BLaER1 treated with 17β-estradiol and CSF1 and Interleukin-3, amounts not matched to agents 10 nM and 100 nM (cell line): ENCODE data around the gene ZAR1.
"Not testable (repeated sequence)": the region's sequence is repeated elsewhere in the genome, so short reads cannot be mapped to it uniquely, and the experiment has no call there.

ENCODE experiments used
- H3K27ac ChIP-seq, 11 experiments: shearing (Covaris generic); formaldehyde crosslinking; 2 replicates each; pipeline ENCODE4 v1.8.1; 2022
- H3K27me3 ChIP-seq, 11 experiments: shearing (Covaris generic); formaldehyde crosslinking; 2 replicates each; pipeline ENCODE4 v1.8.1; 2022
- H3K36me3 ChIP-seq, 11 experiments: shearing (Covaris generic); formaldehyde crosslinking; 2 replicates each; pipeline ENCODE4 v1.8.1; 2022
- H3K4me1 ChIP-seq, 10 experiments: shearing (Covaris generic); formaldehyde crosslinking; 2 replicates each; pipeline ENCODE4 v1.8.1; 2022
- H3K4me2 ChIP-seq, 11 experiments: shearing (Covaris generic); formaldehyde crosslinking; 2 replicates each; pipeline ENCODE4 v1.8.1; 2022
- H3K4me3 ChIP-seq, 10 experiments: shearing (Covaris generic); formaldehyde crosslinking; 2 replicates each; pipeline ENCODE4 v1.8.1; 2022
- H3K9ac ChIP-seq, 11 experiments: shearing (Covaris generic); formaldehyde crosslinking; 2 replicates each; pipeline ENCODE4 v1.8.1; 2022
- H3K9me3 ChIP-seq, 11 experiments: shearing (Covaris generic); formaldehyde crosslinking; replicated peaks in 1 of 11; 2 replicates each; pipeline ENCODE4 v1.8.1; 2022
- H4K20me1 ChIP-seq, 11 experiments: shearing (Covaris generic); formaldehyde crosslinking; 2 replicates each; pipeline ENCODE4 v1.8.1; 2022
- Cebpa-rat ChIP-seq, 11 experiments: shearing (Covaris generic); IDR thresholded peaks; 2 replicates each; pipeline ENCODE4 v1.8.1; 2022

Gene ZAR1

GRCh38 chr4:48490012-48490679 is at the start of gene ZAR1:
TSS of gene ZAR1 (plus strand) at chr4:48490252. CDS start at chr4:48490292, 40 bp downstream.
- Histone ChIP-seq H3K27me3 (peaks cover 29 to 49% (median 41%) of the 10 kb centered on the region in 11 experiments), H4K20me1 (no peaks in the 10 kb centered on the region), H3K4me3 (peak within 1 kb of the TSS; percentile 25 to 56 (median 36); a peak in 17 of 20 replicates), H3K4me2 (peak within 1 kb of the TSS in 8 of 11 experiments; percentile 16 to 46 (median 29); a peak in 10 of 22 replicates), H3K4me1 (no peaks in the 10 kb centered on the region; a peak in 1 of 20 replicates), H3K9ac (no peak within 1 kb of the TSS), H3K27ac (no peak within 1 kb of the TSS), H3K36me3 (peaks cover 0 to 19% (median 0%) of the 10 kb centered on the region in 11 experiments; a peak in 3 of 22 replicates), H3K9me3 (peaks cover 27 to 33% (median 28%) of the 10 kb centered on the region in 11 experiments)
- TF ChIP-seq Cebpa-rat (IDR thresholded peaks at IDR 0.05), result no peak

DNA sequence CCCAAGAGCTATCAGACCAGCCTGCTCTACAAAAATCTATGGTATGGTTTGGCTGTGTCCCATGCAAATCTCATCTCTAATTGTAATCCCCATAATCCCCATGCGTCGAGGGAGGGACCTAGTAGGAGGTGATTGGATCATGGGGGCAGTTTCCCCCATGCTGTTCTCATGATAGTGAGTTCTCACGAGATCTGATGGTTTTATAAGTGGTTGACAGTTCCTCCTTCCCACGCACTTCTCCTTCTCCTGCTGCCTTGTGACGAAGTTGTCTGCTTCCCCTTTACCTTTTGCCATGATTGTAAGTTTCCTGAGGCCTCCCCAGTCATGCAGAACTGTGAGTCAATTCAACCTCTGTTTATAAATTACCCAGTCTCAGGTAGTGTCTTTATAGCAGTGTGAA is 49.1 kb upstream of the ZAR1 start:
- peak overlapping the region in 1 of 11 experiments; percentile 15; a peak in 1 of 22 replicates for H3K4me2 ChIP-seq

DNA sequence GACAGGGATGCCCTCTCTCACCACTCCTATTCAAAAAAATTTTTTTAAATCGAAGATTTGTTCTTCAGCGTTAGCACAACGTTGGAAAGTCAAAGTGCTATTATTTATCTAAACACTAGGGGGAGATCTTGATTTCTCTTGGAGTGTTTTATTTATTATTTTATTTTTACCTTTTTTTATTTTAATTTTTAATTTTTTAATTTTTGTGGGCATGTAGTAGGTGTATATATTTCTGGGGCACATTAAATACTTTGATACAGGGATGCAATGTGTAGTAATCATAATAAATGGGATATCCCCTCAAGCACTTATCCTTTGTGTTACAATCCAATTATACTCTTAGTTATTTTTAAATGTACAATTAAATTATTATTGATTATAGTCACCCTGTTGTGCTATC is 44.3 kb upstream of the ZAR1 start:
- Histone ChIP-seq H3K9me3 (peaks cover 0 to 21% (median 0%) of the 10 kb centered on the region in 11 experiments; a peak in 6 of 22 replicates), H3K36me3 (no peaks in the 10 kb centered on the region), H4K20me1 (no peaks in the 10 kb centered on the region), H3K27me3 (no peaks in the 10 kb centered on the region), H3K9ac (no peak overlapping the region), H3K27ac (no peak overlapping the region), H3K4me3 (no peak overlapping the region), H3K4me2 (no peak overlapping the region), H3K4me1 (peaks cover 0 to 6% (median 0%) of the 10 kb centered on the region in 10 experiments; a peak in 4 of 20 replicates)
- TF ChIP-seq Cebpa-rat (IDR thresholded peaks at IDR 0.05), result no peak

More for the DNA sequence above, 49.1 kb upstream of the ZAR1 start:
- not testable (repeated sequence) for H3K4me3 ChIP-seq, H3K36me3 ChIP-seq, H3K9ac ChIP-seq, H3K27ac ChIP-seq, H4K20me1 ChIP-seq, H3K4me1 ChIP-seq, H3K27me3 ChIP-seq
- peaks cover 0 to 26% (median 0%) of the 10 kb centered on the region in 11 experiments; a peak in 7 of 22 replicates for H3K9me3 ChIP-seq

DNA sequence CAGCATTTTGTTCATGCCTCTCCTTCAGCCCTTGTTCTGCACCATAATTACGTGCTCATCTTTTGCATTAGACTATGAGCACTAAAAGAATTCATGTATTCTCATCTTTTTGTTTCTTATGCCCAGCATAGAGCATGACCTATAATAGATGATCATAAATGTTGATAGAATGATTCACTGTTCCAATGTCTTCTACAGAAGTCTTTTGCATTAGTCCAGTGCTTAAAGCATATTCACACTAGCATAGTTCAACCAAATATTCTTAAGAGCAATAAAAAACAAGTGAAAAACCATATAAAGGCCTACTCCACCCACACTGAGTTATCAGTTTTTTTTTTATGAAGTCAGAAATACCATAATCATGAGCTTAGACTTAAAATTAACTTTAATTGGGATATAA is 43.4 kb upstream of the ZAR1 start:
- Histone ChIP-seq H3K27ac (no peak overlapping the region), H4K20me1 (no peaks in the 10 kb centered on the region), H3K4me3 (no peak overlapping the region), H3K9me3 (peaks cover 0 to 11% (median 0%) of the 10 kb centered on the region in 11 experiments; a peak in 1 of 22 replicates), H3K9ac (no peak overlapping the region), H3K27me3 (no peaks in the 10 kb centered on the region), H3K4me1 (peaks cover 0 to 4% (median 0%) of the 10 kb centered on the region in 10 experiments; a peak in 1 of 20 replicates), H3K4me2 (no peak overlapping the region), H3K36me3 (no peaks in the 10 kb centered on the region)
- TF ChIP-seq Cebpa-rat (IDR thresholded peaks at IDR 0.05), result no peak

DNA sequence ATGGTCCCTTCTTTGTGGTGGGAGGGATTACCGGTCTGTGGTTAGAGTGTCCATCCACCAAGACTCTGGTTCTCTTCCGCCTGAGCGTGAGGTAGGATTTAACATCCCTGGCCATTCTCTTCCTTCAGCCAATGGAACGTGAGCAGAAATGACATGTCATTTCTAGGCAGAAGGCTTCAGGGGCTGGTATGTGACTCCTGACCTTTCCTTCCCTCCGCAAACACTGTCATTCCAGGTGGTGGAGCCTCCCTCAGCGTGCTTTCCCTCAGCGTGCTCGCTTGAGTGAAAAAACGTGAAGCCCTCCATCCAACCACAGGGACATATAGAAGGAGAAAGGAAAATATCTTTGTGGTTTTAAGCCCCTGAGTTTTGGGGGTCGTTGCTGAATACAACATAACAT is 40.9 kb upstream of the ZAR1 start:
- Histone ChIP-seq H3K9ac (no peak overlapping the region), H3K27ac (no peak overlapping the region), H3K4me3 (no peak overlapping the region), H3K36me3 (no peaks in the 10 kb centered on the region), H4K20me1 (no peaks in the 10 kb centered on the region), H3K27me3 (no peaks in the 10 kb centered on the region), H3K4me1 (peaks cover 0 to 4% (median 0%) of the 10 kb centered on the region in 10 experiments; a peak in 1 of 20 replicates), H3K9me3 (peaks cover 0 to 8% (median 0%) of the 10 kb centered on the region in 11 experiments; a peak in 2 of 22 replicates), H3K4me2 (no peak overlapping the region)
- no peak for TF ChIP-seq Cebpa-rat (IDR thresholded peaks at IDR 0.05)

- no peaks in the 10 kb centered on the region for H4K20me1 ChIP-seq
- peaks cover 0 to 4% (median 0%) of the 10 kb centered on the region in 10 experiments; a peak in 1 of 20 replicates for H3K4me1 ChIP-seq
- peaks cover 0 to 8% (median 0%) of the 10 kb centered on the region in 11 experiments; a peak in 2 of 22 replicates for H3K9me3 ChIP-seq
- no peak overlapping the region for H3K9ac ChIP-seq
- H3K27me3 ChIP-seq, result no peaks in the 10 kb centered on the region
- H3K36me3 ChIP-seq, result no peaks in the 10 kb centered on the region
- no peak for TF ChIP-seq Cebpa-rat (IDR thresholded peaks at IDR 0.05)
- no peak overlapping the region for H3K4me3 ChIP-seq
- peak overlapping the region in 1 of 11 experiments; percentile 44; a peak in 1 of 22 replicates for H3K4me2 ChIP-seq
- H3K27ac ChIP-seq, result no peak overlapping the region
Measured at GRCh38 chr4:48450740-48451139, 39.3 kb upstream of the ZAR1 start.

GRCh38 chr4:48451656-48452055 is 38.4 kb upstream of the ZAR1 start:
- not testable (repeated sequence) for H3K27ac ChIP-seq, H4K20me1 ChIP-seq, H3K27me3 ChIP-seq, H3K4me3 ChIP-seq, H3K4me2 ChIP-seq, H3K9ac ChIP-seq, H3K36me3 ChIP-seq, H3K4me1 ChIP-seq
- peaks cover 0 to 12% (median 5%) of the 10 kb centered on the region in 11 experiments; a peak in 6 of 22 replicates for H3K9me3 ChIP-seq

DNA sequence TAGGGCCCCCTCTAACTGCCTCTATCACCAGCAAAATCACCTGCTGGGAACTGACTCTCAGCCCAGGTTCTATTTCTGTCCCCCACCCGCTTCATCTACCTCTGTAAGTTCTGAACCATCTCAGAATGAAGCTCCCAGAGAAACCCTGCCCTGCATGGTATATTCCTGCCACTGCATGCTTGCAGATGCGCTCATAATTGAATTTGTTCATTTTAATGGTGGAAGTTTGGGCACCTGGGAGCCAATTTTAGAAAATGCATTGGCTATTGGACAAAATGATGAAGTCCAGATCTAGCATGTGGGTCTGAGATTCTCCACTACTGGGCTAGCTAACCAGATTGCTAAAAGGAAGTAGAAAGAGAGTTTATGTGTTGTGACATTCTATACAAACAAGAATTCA is 35.5 kb upstream of the ZAR1 start:
- Histone ChIP-seq H3K36me3 (no peaks in the 10 kb centered on the region), H4K20me1 (no peaks in the 10 kb centered on the region), H3K27me3 (no peaks in the 10 kb centered on the region), H3K9me3 (peaks cover 0 to 21% (median 11%) of the 10 kb centered on the region in 11 experiments; a peak in 14 of 22 replicates), H3K27ac (no peak overlapping the region), H3K4me3 (no peak overlapping the region), H3K4me2 (no peak overlapping the region), H3K4me1 (peaks cover 0 to 4% (median 0%) of the 10 kb centered on the region in 10 experiments; a peak in 1 of 20 replicates), H3K9ac (no peak overlapping the region)
- TF ChIP-seq Cebpa-rat (IDR thresholded peaks at IDR 0.05), result no peak

- Histone ChIP-seq H3K36me3 (no peaks in the 10 kb centered on the region), H3K4me2 (no peak overlapping the region), H3K9ac (no peak overlapping the region), H3K4me1 (peaks cover 0 to 2% (median 0%) of the 10 kb centered on the region in 10 experiments; a peak in 2 of 20 replicates), H3K4me3 (no peak overlapping the region), H4K20me1 (no peaks in the 10 kb centered on the region), H3K27me3 (no peaks in the 10 kb centered on the region), H3K9me3 (peaks cover 0 to 17% (median 10%) of the 10 kb centered on the region in 11 experiments; a peak in 12 of 22 replicates), H3K27ac (no peak overlapping the region)
- no peak for TF ChIP-seq Cebpa-rat (IDR thresholded peaks at IDR 0.05)
Measured at GRCh38 chr4:48461000-48461399, 29.1 kb upstream of the ZAR1 start.
